ENCODE data around the gene LSS.

The LSS gene

GRCh38 chr21:46217511-46218196 lies 10.9 kb downstream of the LSS start:
- DNase-seq, result no peak

- DNase-seq, result no peak
These were observed 12.3 kb downstream of the LSS start for GRCh38 chr21:46216132-46216747.

GRCh38 chr21:46215436-46216131 lies 13.0 kb downstream of the LSS start:
- DNase-seq, result no peak

DNA sequence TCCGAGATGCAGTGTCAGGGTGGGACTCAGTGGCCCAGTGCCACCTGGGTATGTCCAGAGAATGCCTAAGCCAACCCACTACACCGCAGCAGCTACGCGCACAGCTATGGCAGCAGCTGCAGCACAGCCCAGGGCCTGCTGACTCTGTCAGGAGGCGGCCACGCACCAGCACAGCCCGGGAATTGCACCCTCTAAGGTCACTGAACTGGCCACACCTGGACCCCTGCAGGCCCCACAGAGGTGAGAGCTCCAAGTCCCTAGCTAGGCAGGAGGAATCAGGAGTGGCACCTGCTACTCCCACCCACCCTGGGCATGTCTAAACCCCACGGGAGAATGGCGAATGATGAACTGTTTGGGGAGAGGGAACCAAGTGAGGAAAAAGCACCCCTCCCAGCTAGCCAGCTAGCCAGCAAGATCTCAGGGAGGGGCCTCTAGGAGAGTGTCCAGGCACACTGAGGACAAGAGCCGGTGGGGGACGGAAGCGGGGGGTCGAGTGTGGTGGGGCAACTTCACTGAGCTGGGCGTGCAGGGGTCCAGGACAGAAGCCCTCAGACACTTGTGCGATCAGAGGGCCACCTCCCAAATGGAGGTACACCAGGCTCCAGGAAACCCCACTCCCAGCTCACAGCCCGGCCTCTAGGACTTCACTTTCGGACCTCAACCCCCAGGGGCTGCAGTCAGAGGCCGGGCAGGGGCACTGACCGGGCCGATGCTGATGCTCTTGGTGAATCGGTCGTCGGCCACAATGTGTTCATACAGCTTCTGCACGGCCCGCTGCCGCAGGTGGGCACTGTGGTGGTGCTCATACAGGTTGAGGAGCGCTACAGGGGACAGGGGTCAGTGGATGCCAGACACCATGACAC lies 13.9 kb downstream of the LSS start:
- DNase-seq, result no peak

DNA sequence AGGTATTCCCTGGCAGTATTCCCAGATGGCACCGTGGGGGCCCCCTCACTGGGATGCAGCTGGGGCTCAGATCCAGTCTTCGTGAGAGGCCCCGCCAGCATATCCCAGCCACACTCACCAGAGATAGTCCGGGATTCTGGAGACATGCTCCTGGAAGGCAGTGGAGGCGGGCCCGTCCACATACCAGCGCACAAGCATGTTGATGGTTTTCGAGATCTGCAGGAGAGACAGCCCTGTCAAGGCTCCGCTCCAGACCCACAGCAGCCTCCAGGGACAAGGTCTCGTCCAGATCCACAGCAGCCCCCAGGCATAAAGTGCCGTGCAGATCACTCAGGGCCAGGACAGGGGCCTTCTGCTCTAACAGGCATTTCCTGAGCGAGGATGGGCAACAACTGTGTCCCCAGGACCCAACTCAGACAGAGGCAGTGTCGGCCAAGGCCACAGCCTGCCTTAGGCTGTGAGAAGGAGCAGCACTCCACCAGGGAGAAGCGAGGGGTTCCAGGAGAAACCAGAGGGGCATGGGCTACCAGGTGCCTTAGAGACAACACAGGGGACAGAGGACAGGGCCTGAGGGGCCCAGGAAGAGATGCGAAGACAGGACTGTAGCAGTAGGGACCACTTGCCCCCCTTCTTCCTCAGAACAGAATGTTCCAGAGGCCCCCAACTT lies 14.8 kb downstream of the LSS start:
- DNase-seq, result no peak

- no peak for DNase-seq
These were observed 15.7 kb downstream of the LSS start for GRCh38 chr21:46212721-46213484.

GRCh38 chr21:46211786-46212720 lies 16.5 kb downstream of the LSS start:
- DNase-seq, result no peak

GRCh38 chr21:46211376-46211775 lies 17.2 kb downstream of the LSS start:
- DNase-seq, result no peak

- DNase-seq, result no peak
These were observed 18.0 kb downstream of the LSS start for GRCh38 chr21:46210378-46211136.

DNA sequence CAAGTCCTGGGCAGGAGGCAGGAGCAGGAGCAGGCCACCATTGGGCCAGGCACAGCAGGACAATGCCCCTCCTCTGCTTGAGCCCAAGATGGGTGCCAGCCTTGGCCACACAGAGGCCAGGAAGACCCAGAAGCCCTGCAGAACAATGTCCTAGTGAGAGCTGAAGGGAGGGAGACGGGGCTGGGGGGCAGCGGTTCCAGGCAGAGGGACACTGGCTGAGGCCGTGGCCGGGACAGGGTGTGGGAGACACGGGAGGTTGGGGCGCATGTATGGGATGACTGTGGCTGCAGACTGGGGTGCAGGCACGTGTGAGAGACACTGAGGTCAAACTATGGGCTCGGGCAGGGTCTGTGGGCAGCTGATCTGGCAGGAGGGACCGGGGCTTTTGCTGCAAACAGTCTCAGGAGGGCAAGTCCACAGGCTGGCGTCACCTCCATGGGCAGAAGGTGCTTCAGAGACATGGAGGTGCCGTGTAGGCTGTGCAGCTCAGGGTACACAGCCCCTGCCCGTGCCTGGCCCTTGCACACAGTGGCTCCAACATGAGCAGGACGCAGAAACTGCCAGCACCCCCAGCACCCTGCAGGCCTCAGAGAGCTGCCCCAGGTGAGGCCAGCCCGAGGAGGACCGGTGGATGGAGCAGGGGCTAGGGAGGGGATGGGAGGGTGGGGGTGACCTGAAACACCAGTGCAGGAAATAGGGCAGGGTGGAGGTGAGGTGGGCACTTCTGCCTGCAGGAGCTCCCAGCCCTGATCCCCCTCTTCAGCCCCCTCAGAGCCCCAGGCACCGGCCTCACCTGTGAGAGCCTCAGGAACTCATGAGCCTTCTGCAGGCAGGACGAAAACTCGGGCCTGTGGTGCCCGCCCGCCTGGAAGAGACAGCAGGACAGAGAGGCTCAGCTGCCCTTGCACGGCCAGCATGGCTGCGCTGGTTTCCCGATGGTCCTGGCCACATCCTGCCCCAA lies 19.5 kb downstream of the LSS start:
- no peak for DNase-seq

DNA sequence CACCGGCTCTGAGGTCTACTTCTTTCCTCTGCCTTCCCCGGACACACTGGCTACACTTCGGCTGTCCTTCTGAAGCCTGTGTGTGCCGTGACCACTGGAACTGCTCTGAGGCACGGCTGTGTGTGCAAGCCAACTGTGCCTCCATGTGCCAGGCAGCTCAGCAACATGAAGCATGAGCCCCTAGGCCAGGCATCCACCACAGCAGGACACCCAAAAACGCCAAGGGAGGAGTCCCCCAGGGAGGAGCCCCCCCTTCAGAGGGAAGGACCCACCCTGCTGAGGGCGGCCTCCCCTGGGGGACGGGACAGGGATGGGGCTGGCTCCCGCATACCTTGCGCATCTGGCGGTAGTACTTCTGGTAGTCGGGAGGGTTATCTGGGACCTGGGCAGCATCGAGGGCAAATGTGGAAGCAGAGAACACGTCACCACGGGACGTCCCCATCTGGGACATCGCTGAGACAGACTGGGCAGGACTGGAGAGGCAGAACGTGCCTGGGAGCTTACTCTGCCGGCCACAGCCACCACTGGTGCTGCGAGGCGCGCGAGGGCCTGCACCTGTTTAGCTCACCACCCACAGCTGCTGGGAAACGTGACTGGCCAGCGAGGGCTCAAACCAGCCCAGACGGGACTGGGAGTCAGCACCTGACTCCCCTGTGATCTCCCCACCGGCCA lies 20.5 kb downstream of the LSS start:
- no peak for DNase-seq

DNA sequence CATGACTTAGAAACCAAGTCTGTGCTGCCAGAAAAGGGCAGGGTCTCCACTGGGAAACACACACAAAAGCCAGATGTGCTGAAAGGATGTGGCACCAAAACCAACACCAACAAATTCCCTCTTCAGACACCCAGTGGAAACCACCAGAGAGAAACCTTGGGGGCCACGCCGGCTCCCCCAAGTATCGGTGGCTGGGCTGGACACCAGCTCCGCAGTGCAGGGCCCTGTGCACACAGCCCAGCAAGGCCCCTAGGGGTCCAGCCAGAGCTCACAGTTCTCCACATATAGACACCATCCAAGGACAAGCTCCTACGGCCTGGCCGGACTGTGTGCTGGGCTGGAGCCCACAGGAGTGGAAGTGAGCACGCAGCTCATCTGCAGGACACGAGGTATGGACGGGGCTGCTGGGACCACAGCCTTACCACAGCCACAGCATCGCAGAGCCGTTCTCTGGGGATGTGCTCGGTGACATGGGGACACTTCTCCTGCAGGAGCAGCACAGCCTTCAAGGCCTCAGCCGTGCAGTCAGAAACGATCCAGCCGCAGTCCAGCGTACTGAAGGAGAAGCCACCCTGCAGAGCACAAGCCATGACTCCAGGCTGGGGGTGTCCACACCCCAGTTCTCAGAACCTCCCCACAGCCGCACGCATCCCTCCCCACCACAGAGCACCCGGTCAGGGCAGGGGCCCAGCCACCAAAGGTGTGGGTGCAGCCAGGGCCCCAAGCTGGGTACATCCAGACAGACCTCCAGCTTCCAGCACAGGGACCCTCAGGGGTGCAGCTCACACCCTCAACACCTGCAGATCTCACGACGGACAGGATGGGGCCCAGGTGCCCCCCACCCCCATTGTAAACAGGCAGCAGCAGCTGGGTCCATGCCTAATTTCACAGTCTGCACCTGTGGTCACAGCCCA lies 21.3 kb downstream of the LSS start:
- no peak for DNase-seq

GRCh38 chr21:46206163-46207005 lies 22.2 kb downstream of the LSS start:
- DNase-seq, result no peak

- DNase-seq, result no peak
These were observed 22.8 kb downstream of the LSS start for GRCh38 chr21:46205766-46206162.

- DNase-seq, result no peak
These were observed 23.4 kb downstream of the LSS start for GRCh38 chr21:46205166-46205565.

DNA sequence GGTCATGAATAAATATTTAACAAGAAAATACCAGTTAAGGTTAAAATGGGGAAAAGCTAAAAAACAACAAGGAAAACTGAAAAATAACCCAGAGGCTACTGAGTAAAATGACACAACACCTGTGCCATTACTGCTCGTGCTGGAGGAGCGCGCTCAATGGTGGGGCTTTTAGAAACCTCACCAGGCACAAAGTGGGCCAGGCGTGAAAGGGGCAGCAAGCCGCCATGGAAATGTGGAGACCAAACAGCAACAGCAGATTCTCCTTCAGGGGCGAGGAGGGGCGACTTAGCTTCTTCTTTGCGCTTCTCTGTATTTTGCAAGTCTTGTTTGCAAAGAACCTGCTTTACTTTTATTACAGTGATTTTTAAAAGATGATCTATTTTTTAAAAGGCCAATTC lies 25.4 kb downstream of the LSS start:
- no peak for DNase-seq

All from NCI-H2029 (cell line).